Lower leg skin (tissue), 3 donors: ENCODE measurements around the gene PSMB9.

Source experiments
- POLR2A ChIP-seq, 2 donors: fragments of 450-650 bp; IDR thresholded peaks; one replicate each; pipeline ENCODE4 v1.6.1; 2016 to 2017; ENCODE audit warnings: antibody characterized with exemption in 2 of 2, mild to moderate bottlenecking in 1 of 2, moderate library complexity in 1 of 2
- TF ChIP-seq, protein P1 (sequence below), 3 donors: fragments of 450-650 bp; IDR thresholded peaks; one replicate each; pipeline ENCODE4 v1.5.1; 2016; ENCODE audit warnings: antibody characterized with exemption in 3 of 3, mild to moderate bottlenecking in 3 of 3, moderate library complexity in 2 of 3

DNA sequence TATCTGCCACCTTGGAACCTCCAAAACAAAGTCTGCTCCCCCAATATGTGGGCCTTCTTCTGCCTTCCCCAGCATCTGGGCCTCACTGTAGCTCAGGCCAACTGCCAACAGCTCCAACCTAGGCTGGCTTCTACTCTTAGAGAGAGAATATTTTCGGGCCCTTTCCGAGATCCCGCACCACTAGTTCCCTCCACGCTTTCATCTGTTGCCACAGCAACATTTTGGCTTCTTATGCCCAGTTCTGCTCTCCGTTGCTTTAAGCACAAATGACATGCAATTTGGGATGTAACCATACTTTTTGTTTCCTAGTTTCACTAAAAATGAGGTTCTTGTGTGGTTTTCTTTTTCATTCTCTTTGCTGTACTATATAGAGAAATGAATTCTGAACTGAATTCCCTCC is 33.6 kb downstream of the PSMB9 start:
- TF ChIP-seq, protein P1, sequence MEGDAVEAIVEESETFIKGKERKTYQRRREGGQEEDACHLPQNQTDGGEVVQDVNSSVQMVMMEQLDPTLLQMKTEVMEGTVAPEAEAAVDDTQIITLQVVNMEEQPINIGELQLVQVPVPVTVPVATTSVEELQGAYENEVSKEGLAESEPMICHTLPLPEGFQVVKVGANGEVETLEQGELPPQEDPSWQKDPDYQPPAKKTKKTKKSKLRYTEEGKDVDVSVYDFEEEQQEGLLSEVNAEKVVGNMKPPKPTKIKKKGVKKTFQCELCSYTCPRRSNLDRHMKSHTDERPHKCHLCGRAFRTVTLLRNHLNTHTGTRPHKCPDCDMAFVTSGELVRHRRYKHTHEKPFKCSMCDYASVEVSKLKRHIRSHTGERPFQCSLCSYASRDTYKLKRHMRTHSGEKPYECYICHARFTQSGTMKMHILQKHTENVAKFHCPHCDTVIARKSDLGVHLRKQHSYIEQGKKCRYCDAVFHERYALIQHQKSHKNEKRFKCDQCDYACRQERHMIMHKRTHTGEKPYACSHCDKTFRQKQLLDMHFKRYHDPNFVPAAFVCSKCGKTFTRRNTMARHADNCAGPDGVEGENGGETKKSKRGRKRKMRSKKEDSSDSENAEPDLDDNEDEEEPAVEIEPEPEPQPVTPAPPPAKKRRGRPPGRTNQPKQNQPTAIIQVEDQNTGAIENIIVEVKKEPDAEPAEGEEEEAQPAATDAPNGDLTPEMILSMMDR (IDR thresholded peaks at IDR 0.05) = no peak
- no peak for TF ChIP-seq POLR2A (IDR thresholded peaks at IDR 0.05)
